K562 treated with DMSO at 1 percent for 48 hours (cell line): ENCODE data around the gene DDIT4. TPM values are rescaled to one million over a fixed set of nuclear protein-coding genes. Genes with fewer than 3 reads are reported as not detected.

ENCODE experiments used
- total RNA-seq: library from RNA; unstranded; fragments of 300-600 nt; gene quantifications from 2 replicates; pipeline ENCODE4 v1.2.3, GENCODE V29; 2022; ENCODE audit warnings: low replicate concordance; ENCODE audit errors: extremely low read depth

The DDIT4 gene, protein sequence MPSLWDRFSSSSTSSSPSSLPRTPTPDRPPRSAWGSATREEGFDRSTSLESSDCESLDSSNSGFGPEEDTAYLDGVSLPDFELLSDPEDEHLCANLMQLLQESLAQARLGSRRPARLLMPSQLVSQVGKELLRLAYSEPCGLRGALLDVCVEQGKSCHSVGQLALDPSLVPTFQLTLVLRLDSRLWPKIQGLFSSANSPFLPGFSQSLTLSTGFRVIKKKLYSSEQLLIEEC
- total RNA-seq = 474 TPM in 1 of 2 replicates, not detected in the other

DNA sequence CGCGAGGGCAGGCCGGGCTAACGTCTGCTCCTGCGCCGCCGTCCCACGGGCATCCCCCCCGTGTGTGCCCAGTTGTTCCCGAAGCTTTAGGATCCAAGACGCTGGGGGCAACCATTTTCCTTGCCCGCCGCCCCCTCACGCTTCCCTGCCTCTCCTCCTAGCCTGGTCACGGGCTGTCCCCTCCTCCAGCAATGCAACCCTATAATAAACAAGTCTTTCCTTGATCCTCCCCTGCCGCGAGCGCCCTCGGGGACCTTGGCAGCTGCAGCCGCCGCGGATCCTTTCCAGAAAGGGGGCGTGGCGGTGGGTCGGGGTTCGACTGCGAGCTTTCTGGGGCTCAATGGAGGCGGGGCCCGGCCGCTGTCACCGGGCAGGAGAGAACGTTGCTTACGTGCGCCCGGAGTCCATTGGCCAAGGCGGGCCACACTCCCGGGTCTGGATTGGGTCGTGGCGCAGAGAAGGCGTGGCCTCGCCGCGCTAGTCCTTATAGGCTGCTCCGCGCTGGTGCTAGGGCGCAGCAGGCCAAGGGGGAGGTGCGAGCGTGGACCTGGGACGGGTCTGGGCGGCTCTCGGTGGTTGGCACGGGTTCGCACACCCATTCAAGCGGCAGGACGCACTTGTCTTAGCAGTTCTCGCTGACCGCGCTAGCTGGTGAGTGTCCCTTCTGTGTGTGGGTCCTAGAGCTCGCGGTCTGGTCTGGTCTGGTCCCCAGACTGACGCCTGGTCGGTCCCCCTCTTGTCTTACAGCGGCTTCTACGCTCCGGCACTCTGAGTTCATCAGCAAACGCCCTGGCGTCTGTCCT is at the start of gene DDIT4:
DDIT4 (plus strand) TSS at position 515 of the 803 bp plus-strand sequence. CDS start 293 bp downstream, outside the sequence.

Other genes with a start within 250 kb of the DDIT4 start
- gene SPOCK2, start 185.4 kb upstream of the DDIT4 start, total RNA-seq = not detected in 2 replicates
- gene ANAPC16, start 57.9 kb upstream of the DDIT4 start, total RNA-seq = not detected in 2 replicates
- not detected in 2 replicates for gene ASCC1, start 57.6 kb upstream of the DDIT4 start, total RNA-seq
- gene DNAJB12, start 81.0 kb downstream of the DDIT4 start, total RNA-seq = not detected in 2 replicates